Measurements from ENCODE around the gene ANKS4B. TPM values are rescaled to one million over a fixed set of nuclear protein-coding genes. Genes with fewer than 3 reads are reported as not detected.

ANKS4B gene
- polyA plus RNA-seq, 1 experiment = not detected

GRCh38 chr16:21218153-21218552, 15.3 kb upstream of the ANKS4B start:
- DNase-seq (ENCODE audit: low read depth) = no peak
- H3K27me3 ChIP-seq (ENCODE audit: control insufficient read depth, insufficient read depth, low read length) = no peaks in the 10 kb centered on the region
- H3K4me3 ChIP-seq (ENCODE audit: low read depth, low read length) = no peak overlapping the region
- TF ChIP-seq, protein P1, sequence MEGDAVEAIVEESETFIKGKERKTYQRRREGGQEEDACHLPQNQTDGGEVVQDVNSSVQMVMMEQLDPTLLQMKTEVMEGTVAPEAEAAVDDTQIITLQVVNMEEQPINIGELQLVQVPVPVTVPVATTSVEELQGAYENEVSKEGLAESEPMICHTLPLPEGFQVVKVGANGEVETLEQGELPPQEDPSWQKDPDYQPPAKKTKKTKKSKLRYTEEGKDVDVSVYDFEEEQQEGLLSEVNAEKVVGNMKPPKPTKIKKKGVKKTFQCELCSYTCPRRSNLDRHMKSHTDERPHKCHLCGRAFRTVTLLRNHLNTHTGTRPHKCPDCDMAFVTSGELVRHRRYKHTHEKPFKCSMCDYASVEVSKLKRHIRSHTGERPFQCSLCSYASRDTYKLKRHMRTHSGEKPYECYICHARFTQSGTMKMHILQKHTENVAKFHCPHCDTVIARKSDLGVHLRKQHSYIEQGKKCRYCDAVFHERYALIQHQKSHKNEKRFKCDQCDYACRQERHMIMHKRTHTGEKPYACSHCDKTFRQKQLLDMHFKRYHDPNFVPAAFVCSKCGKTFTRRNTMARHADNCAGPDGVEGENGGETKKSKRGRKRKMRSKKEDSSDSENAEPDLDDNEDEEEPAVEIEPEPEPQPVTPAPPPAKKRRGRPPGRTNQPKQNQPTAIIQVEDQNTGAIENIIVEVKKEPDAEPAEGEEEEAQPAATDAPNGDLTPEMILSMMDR (IDR thresholded peaks at IDR 0.05; ENCODE audit: insufficient read depth, low read depth, low read length) = no peak
- ChIA-PET POLR2A (no interaction called here), CTCF (no interaction called here)
- no peaks in the 10 kb centered on the region for H3K36me3 ChIP-seq (ENCODE audit: control insufficient read depth, insufficient read depth, low read length)

DNA sequence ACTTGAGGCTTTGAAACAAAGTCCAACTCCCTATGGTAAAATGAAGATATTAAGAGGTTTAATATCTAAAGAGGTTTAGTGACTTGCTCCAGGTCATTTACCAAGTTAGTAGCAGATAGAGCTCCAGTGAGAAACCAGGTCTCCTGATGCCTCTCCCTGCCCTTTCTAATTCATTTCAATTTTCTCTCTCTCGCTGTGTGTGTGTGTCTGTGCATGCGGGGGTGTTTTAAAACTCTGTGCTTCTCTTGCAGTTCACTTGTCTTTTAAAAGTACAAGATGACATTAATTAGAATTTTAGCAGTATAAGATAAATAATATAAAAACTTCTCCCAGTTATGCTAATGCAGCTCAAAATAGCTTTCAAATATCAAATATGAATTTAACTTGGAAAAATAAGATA, 13.9 kb upstream of the ANKS4B start:
- DNase-seq (ENCODE audit: low read depth) = no peak
- no peaks in the 10 kb centered on the region for H3K36me3 ChIP-seq (ENCODE audit: control insufficient read depth, insufficient read depth, low read length)
- CTCF ChIA-PET = interaction anchor here (0.8 kb wide), 1 partner anchor 44 kb away, joined by 3 read pairs; no protein-coding TSS in a partner anchor
- TF ChIP-seq, protein P1 (IDR thresholded peaks at IDR 0.05; ENCODE audit: insufficient read depth, low read depth, low read length) = no peak
- POLR2A ChIA-PET = interaction anchor here (0.7 kb wide), 1 partner anchor 445 kb away, joined by 3 read pairs; no protein-coding TSS in a partner anchor
- H3K27me3 ChIP-seq (ENCODE audit: control insufficient read depth, insufficient read depth, low read length) = no peaks in the 10 kb centered on the region
- no peak overlapping the region for H3K4me3 ChIP-seq (ENCODE audit: low read depth, low read length)

GRCh38 chr16:21222495-21223337, 10.8 kb upstream of the ANKS4B start:
- Histone ChIP-seq H3K4me3 (ENCODE audit: low read depth, low read length) (no peak overlapping the region), H3K27me3 (ENCODE audit: control insufficient read depth, insufficient read depth, low read length) (no peaks in the 10 kb centered on the region; the same call in 1 of the 2 replicates), H3K36me3 (ENCODE audit: control insufficient read depth, insufficient read depth, low read length) (no peaks in the 10 kb centered on the region)
- ChIA-PET POLR2A (no interaction called here), CTCF (no interaction called here)
- TF ChIP-seq, protein P1 (IDR thresholded peaks at IDR 0.05; ENCODE audit: insufficient read depth, low read depth, low read length) = no peak
- DNase-seq (ENCODE audit: low read depth) = no peak

DNA sequence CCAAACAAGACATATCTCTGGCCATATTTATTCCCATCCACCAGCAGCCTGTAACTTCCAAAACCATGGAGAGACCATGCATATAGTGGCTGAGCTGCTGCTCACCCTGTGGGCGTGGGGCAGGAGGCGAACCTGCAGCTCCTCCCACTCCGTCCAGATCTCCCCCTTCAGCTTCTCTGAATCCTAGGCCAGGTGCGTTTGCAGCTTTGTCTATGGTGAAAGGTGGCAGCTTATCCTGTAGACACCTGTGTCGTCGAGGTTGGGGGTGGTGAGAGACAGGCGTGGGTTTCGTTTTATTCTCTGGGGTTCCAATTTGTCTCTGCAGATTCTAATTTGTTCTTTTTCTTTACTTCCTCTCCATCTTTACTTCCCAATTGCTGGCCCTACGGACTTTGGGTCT, 9.7 kb upstream of the ANKS4B start:
- H3K27me3 ChIP-seq (ENCODE audit: control insufficient read depth, insufficient read depth, low read length) = peaks cover 3% of the 10 kb centered on the region; the same call in 1 of the 2 replicates
- TF ChIP-seq, protein P1 (IDR thresholded peaks at IDR 0.05; ENCODE audit: insufficient read depth, low read depth, low read length) = no peak
- no peak for DNase-seq (ENCODE audit: low read depth)
- no peak overlapping the region for H3K4me3 ChIP-seq (ENCODE audit: low read depth, low read length)
- CTCF ChIA-PET = interaction anchor here (0.8 kb wide), 1 partner anchor 20 kb away, joined by 3 read pairs; no protein-coding TSS in a partner anchor
- POLR2A ChIA-PET = no interaction called here
- H3K36me3 ChIP-seq (ENCODE audit: control insufficient read depth, insufficient read depth, low read length) = no peaks in the 10 kb centered on the region

DNA sequence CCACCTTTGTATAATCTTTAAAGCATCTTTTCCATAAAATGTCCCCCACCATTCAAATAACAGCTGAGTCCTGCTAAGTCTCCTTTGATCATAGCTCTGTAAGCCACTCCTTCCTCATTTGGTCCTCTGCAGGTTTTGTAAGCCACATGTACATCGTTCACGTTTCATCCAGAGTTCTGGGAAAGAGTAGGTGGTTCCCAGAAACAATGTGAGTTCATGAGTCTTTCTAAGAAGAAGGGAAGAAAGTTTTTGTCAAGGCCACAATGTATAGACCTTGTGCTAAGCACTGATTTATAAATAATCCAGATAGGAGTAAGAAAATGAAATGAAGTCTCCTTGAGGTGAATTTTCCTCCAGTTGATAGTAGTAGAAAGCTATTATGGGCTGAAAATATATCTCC, 8.7 kb upstream of the ANKS4B start:
- CTCF ChIA-PET = no interaction called here
- POLR2A ChIA-PET = no interaction called here
- TF ChIP-seq, protein P1 (IDR thresholded peaks at IDR 0.05; ENCODE audit: insufficient read depth, low read depth, low read length) = no peak
- Histone ChIP-seq H3K36me3 (ENCODE audit: control insufficient read depth, insufficient read depth, low read length) (no peaks in the 10 kb centered on the region), H3K4me3 (ENCODE audit: low read depth, low read length) (no peak overlapping the region), H3K27me3 (ENCODE audit: control insufficient read depth, insufficient read depth, low read length) (peaks cover 3% of the 10 kb centered on the region; the same call in 1 of the 2 replicates)
- DNase-seq (ENCODE audit: low read depth) = no peak
